Limb (tissue), 2 donors: ENCODE data around the gene PRKN.
"Not testable (repeated sequence)": the region's sequence is repeated elsewhere in the genome, so short reads cannot be mapped to it uniquely, and the experiment has no call there.

Experiments
- DNase-seq, 2 donors: peaks; one replicate each; pipeline ENCODE4 v3.0.0-alpha.2; 2016; ENCODE audit errors: extremely low spot score in 2 of 2

PRKN gene

DNA sequence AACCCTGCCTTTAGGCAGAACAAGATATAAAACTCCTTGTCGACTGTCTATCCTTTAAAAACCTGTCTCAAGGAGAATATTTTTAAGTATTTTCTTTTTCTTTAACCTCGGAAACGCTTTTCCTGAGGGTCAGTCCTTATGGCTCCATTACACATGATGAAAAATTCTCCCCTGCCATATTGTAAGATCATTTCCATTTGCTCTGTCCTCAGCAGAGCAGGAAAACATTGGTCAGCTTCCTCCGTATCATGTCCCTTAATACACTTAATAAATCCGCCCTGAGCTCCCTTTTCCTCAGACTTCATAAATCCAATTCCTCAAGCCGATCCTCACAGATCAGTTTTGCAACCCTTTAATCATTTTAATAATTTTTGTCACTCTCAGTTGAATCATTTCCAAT lies 1219.2 kb downstream of the PRKN start:
- no peak for DNase-seq

DNA sequence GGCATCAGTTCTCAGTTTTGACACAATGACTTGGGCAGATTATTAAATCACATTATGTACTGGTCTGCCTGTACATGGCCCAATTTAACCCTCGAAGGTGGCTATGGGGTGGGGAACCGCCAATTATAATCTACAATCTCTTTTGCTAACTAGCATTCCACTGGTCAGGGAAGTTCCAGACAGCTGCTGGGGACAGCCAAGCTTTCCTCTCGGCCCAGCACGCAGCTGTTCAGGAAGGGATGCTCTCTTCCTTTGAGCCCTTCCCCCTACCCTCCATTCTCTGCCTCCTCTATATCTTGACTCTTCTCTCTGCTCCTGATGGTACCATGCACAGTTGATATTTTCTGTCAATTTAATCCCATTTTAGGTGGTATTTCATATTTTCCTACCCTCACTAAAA lies 1220.2 kb downstream of the PRKN start:
- peak in 1 of 2 donors; percentile 31 for DNase-seq

DNA sequence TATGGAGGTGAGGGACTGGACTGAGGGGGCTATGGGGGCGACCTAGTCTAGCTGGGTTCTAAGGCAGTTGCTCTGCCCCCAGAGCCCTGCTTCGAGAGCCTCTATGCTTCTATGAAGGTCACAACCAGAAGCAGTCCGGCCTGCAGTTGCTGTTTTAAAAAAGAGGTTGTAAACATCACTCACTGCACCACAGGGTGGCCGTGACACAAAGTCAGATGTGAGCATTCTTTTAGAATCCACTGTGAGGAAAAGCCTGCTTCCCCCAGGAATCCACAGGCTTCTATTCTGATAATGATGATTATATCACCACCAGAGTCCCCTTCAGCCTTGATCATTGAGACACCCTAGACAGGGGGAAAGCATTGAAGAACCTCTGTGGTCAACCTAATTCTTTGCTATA lies 1224.0 kb downstream of the PRKN start:
- DNase-seq: no peak

DNA sequence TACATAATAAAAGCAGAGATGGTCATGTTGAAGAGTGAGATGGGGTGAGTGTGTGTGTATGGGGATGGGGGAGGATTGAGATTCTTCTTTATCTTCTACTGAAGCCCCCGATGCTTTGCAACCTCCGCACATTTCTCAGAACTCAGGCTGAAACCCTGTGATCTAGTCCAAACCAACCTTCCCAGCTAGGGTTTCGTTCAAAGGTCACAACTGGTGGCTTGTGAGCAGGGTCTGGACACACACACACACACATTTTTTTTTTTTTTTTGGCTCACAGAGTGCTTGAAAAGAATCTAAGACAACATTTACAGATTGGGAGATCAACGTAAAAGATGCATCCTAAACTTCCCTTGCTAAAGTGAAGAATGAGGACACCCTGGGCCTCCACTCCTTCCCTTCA lies 1228.7 kb downstream of the PRKN start:
- no peak for DNase-seq

DNA sequence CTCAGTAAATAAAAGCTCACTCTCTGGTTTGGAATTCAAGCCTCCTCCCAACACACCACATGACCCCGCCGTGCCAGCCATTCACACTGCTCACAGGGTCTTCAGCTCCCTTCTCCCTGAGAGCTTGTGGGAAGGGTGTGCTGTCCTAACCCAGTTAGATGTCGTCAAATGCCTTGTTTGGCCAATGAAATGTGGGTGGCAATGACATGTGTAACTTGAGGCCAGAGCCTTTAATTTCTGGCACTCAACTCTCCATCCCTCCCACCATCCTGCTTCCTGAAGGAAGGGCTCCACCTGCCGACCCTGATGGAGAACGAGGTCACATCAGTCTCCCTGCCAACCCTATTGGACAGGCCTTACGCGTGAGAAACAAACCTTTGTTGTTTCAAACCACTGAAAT lies 1229.2 kb downstream of the PRKN start:
- DNase-seq: no peak

DNA sequence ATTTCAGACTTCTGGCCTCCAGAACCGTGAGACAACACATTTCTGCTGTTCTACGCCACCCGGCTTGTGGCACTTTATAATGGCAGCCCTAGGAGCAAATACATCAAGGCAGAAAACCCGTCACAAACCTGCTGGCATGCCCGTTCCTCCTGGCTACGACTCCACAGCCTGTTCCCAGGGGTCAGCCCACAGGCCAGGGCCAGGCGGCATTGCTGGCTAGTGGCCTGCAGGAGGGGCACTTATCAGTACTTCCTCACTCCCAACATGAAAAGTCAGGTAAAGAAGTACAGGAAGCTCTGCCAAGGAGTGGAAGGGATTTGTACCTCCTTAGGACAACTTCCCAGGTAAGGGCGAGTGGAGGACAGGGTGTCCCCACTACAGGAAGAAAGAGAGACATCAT lies 1230.6 kb downstream of the PRKN start:
- no peak for DNase-seq

DNA sequence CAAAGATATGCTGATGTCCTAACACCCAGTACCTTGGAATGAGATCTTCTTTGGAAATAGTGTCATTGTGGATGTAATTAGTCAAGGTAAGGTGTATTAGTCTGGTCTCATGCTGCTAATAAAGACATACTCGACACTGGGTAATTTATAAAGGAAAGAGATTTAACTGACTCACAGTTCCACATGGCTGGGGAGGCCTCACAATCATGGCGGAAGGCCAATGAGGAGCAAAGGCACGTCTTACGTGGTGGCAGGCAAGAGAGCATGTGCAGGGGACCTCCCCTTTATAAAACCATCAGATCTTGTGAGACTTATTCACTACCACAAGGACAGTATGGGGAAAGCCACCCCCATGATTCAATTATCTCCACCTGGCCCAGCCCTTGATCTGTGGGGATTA lies 1231.3 kb downstream of the PRKN start:
- DNase-seq: not testable (repeated sequence)

DNA sequence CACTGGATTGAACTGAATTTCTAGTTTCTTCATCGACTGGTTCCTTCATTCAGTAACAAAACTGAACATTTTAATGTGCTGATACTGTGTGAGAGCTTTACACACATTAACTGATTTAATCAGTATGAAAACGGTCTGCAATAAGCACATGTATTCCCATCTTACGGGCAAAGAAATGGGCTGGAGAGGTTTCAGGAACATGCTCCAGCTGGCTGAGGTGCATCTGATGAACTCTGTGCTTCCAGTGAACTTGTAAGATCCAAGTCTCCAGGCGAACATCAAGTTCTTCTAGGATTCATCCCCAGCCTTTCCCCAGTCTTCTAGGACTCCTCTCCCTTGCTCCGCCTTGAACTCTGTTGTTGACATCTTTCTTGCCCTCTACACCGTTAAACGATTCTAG lies 1233.0 kb downstream of the PRKN start:
- DNase-seq: no peak

DNA sequence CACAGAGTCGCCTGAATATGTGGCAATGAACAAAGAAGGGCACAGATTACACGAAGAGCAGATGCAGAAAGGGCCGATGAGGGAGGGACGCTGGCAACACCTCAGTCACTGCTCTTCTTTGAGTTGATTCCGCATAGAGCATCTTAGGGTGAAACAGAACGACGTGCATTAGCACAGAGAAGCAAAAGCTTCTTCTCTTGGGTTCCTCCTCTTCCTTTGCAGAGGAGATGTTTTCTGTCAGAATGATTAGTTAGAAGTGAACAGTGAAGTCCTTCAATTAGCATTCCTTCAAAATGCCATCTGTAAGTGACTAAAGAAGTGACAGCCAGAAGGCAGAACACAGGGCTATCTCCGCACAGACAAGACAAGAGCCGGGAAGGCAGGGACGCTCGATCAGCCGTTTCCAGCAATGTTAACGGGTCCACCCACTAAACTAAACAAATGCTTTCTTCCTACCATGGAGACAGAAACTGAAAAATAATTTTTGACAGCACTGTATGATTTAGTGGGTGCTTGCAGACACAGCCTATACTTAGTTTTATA lies 1233.9 kb downstream of the PRKN start:
- no peak for DNase-seq

DNA sequence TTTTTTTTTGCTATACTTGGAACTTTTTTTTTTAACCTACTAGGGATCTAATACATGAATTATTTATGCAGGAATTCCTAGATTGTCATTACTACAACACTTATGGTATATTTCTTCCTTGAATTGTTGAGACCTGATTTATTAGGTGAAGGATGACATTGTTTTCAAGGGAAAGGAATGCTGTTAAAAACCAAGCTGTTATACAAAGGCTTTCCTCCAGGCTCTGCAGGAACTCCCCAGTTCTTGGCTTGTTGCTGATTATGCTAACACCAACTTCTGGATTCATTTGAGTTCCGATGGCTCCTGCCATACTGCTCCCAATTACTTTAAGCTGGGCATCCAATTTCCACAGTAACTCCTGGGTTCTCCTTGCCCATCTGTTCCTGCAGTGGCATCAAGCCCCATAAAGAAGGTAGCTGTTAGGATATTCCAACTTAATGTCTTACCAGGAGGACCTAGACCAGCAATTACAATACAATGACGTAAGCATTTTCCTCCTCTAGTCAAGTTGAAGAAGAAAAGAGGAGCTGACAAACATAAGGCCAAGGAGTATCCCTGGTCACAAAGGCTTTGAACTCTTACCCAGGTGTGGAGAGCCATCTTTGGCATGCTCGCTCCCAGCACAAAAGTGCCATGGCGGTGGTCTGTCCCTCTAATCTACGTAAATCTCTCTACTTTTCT lies 1237.8 kb downstream of the PRKN start:
- no peak for DNase-seq

DNA sequence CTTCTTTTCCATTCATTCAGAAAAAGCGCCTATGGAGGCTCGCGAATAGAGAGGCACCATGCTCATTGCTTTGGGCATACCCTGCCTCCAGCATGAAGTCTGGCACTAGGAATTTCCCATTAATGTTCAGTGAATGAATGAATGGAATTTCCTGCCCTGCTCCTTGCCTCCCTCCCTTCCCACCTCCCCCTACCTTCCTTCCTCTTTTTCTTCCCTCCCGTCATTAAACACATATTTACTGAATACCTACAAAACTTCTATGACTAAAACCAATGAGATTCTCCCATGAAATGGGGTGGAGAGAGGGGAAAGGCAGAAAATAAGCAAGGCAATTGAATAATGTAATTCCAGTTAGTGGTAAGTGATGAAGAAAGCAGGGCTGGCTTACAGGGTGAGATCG lies 1239.9 kb downstream of the PRKN start:
- DNase-seq: no peak

DNA sequence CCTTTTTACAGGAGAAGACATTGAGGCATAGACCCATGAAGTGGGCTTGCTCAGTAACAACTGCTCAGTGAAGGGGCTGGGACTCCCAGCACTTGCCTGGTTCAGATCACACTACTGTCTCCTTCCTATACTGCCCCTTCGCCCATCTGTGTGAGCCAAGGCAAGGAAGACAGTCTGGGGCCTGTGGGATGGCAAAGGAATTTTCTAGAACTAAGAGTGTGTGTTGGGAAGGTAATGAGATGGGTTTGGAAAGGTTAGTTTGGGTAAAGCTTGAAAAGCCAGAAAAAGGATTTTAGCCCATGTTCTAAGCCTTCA lies 1240.4 kb downstream of the PRKN start:
- DNase-seq: no peak

DNA sequence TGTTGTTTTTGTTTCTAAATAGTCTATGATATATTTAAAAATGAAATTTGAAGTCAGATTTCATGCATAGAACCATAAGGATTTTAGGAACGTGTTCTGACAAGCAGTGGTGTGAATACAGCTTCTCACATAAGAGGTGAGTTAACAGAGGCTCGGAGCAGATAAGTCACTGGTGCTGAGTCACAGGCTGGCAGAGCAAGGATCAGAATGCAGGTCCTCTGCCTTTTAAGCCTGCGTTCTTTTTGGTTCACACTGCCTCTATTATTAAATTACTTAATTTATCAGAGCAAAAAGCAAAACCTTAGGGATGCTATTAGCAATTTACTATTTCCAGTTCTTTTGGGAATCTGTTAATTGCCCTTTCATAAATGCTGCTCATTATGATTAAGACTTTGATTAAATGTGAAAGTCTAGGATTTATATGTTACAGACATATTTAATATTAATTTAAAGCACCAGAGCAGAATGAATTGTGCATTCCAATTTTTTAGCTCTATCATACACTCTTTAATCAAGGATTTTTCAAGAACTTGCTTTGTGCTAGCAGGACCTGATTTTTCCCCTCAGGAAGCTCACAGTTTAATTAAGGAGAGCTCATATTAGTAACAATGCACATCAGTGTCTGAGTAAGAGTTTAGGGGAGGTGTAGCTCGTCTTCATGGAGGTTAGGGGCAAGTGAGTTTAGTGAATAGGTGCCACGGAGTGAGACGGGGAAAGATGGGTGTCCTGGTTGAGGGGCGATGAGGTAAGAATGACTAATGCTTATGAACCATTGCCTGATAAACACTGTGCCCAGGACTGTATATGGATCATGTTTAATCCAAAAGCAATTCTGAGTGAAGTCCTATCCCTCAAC lies 1241.0 kb downstream of the PRKN start:
- no peak for DNase-seq

DNA sequence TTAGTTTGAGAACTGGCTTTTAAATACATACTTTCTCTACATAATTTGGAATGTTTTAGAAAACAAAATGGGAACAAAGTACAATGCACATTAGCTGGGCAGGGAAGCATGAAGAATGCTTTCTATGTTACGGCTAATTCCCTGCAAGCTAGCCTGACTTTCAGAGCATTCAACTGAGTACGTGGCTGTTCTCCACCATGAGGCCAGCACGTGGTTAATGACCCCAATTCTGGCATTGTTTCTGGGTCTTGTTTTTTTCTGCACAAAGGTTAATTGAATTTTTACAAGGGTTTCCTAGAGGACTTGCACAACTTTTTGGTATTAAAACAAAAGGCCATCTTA lies 1245.1 kb downstream of the PRKN start:
- no peak for DNase-seq

DNA sequence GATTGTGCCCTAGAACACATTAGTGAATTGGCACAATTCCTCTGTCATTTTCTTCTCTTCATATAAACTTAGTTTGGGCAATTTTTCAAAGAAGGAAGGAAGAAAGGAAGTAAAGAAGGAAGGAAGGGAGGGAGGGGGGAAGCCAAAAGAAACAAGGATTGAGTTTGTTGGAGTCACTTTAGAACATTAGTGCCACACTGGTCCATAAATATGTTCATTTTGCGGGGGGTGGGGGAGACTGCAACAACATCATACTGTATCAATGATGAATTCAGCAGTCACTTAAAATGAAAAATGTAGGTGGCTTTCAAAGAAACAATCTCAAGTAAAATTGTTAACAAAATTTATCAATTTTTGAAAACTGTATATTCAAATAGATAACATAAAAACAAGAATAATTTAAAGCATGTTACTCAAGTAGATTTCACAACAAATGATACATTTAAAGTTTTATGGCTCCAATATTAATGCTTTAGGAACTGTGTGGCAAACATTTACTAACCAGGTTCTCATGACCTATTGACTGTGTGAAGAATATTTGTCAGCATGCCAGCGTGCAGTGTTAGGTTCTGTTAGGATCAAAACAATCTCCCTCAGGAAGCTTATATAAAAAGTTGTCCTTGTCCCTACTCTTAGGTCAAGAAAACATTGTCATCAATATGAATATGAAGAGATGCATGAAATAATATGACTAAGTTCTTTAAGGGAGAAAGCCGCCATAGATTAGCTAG lies 1245.6 kb downstream of the PRKN start:
- DNase-seq: no peak

DNA sequence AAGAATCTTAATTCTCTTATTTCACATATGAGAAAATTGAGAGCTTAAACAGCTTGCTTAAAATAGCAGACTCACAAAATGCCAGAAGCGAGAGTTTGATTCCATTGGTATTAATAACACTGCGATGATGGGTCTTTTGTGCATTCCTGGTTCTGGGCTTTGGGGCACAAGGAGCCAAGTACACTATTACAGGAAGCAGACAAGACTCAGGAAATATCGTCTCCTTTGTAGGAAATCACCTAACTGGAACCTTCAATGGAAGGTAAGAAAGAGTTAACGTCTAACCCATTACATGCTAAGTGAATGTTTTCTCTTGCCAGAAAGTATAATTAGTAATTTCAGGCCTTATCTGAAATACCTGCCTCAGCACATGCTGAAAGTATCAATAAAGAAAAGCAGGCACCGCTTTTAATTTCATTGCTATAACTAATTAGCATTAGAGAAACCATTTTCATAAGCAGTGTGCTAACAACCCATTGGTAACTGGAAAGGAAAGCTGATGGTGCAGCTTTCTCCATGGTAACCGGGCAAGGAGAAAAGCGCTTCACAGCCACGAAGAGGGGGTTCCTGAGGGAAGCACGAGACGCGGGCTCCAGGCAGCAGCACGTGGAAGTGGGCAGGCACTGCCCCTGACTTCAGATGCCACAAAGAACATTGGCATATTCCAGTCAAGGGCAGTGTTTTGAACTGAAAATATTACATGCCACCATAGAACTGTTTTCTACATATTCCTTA lies 1247.0 kb downstream of the PRKN start:
- DNase-seq: no peak

DNA sequence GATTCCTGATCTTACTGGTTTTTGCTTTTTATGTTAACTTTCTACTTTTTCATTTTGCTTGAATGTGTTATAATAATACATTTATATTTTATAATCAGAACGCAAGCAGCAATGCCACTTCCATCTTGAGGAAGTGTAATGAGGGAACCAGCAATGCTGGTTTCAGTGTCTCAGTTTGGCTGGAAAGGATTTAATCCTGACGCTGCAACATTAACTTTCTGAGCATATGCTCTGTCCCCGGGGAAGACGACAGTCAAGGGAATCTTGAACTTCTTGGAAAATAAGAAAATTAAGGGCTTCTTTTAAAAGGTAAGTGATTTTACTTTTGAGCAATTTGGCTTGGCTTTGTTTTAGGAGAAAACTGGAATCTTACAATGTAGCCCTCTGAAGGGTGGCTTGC lies 1248.2 kb downstream of the PRKN start:
- no peak for DNase-seq

DNA sequence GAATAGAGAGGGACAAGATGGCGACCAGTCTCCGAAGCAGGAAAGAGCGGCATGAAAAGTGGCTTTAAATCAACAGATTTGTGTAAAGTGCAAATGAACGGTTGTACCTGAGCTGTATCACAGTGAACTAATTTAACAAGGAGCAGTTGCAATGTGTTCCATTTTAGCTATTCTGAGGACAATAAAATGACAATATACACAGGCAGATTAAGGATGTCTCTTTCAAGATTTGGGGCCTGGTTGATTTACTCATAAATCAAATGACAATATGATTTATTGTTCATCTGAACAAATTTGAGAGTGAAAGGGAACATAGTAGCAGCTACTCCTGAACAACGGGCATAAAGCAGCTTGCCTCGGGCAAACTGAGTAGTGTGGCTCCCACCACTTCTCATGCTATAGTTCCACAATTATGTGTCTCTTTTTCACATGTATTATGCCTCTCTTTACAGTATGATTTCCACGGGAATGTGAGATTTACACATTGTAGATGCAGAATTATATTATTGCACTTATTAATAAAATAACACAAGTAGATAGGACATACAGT lies 1249.6 kb downstream of the PRKN start:
- no peak for DNase-seq

DNA sequence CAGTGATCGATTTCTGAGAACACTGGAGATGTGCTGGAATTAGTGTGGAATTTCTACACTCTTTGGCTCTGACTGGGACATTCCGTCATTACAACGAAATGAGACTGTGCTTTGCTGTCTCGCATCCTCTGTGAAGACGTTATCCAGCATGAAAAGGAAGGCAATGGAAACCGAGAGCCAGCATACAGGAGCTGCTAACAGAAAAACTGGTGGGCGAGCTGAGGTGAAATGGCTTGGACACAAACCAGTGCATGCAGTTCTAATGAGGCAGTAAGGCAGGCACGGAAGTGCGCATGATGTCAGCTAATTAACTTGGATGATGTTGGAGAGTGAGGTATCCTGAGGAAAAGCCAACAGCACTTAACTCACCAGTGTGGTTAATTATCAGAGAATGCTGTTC lies 1250.9 kb downstream of the PRKN start:
- DNase-seq: no peak

DNA sequence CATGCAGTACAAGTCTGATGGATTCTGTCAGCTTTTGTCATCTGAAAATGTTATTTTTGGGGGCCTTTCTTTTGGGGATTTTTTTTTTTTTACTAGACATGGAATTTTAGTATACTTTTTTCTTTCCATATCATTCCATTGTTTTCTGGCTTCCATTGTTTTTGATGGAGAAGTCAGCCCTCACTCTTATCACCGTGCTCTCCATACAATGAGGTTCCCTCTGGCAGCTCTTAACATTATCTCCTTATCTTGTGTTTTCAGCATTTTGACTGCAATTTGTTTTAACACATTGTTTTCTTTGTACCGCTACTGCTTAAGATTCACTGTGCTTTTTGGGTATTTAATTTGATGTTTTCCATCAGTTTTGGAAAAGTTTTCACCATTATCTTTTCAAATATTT lies 1262.2 kb downstream of the PRKN start:
- DNase-seq: no peak

DNA sequence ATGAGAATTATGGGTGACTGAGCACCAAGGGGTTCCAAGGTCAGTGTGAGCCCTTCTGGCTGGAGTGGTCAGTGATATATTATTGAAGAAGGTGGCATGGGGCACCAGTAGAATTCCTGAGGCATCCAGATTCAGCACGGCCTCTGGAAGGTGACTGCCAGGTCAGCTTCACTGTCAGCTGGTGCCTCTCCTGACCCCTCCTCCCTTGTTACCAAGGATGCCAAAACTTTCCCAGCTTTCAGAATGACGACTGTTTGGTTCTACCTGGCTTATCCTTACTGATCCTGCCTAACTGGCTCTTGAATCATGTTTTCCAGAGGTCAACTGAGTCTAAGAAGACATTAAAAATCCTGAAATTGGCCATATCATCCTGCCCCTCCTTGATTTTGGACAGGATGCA lies 1264.5 kb downstream of the PRKN start:
- no peak for DNase-seq

DNA sequence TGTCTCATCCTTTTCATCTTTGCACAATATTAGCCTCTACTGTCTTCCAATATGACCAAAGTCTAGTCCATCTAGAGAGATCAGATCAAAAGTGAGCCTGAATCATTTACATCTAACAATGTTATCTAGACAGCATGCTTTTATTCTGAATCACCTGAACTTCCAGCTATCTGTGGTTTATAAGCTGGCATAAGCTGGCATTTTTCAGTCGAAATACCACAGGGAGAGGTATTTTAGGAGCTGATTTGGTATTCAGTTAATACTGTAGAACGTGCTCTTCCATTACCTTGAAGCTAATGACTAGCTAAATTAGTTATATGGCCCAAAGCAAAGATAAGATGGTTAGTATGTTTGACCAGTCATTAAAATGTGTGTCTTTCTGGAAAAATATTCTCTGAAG lies 1265.4 kb downstream of the PRKN start:
- no peak for DNase-seq
